Vagina (tissue), 2 donors: Measurements from ENCODE around the gene SLC13A3. TPM values are rescaled to one million over a fixed set of nuclear protein-coding genes. Genes with fewer than 3 reads are reported as not detected.
A peak's percentile ranks its signal among the peaks of the same experiment; 100 is the strongest.

Source experiments
- DNase-seq, 2 donors: peaks; one replicate each; pipeline ENCODE4 v3.0.0-alpha.2; 2017; ENCODE audit errors: extremely low spot score in 2 of 2
- H3K27ac ChIP-seq: fragments of 200-600 bp; sonication (generic); one replicate; pipeline ENCODE4 v1.5.1; 2019
- H3K27me3 ChIP-seq: fragments of 200-600 bp; sonication (generic); one replicate; pipeline ENCODE4 v1.5.1; 2019
- H3K36me3 ChIP-seq, 2 donors: fragments of 200-600 bp; sonication (generic); one replicate each; pipeline ENCODE4 v1.5.1; 2017 to 2019
- H3K4me1 ChIP-seq: fragments of 200-600 bp; sonication (generic); one replicate; pipeline ENCODE4 v1.5.1; 2019
- H3K4me3 ChIP-seq, 2 donors: fragments of 200-600 bp; sonication (generic); 1 replicate in 1 of 2; 2 replicates in 1 of 2; pipeline ENCODE4 v1.5.1; 2016 to 2019
- H3K9me3 ChIP-seq: fragments of 200-600 bp; sonication (generic); one replicate; pipeline ENCODE4 v1.5.1; 2019
- CTCF ChIP-seq, 3 experiments: fragments of 450-650 bp in 2 of 3; fragments of 200-600 bp in 1 of 3; sonication (generic) in 1 of 3; IDR thresholded peaks; one replicate each; pipeline ENCODE4 v1.5.1; 2017 to 2019; ENCODE audit warnings: antibody characterized with exemption in 3 of 3, mild to moderate bottlenecking in 2 of 3, moderate library complexity in 2 of 3
- POLR2A ChIP-seq, 2 donors: fragments of 450-650 bp; IDR thresholded peaks; one replicate each; pipeline ENCODE4 v1.6.1; 2017; ENCODE audit warnings: antibody characterized with exemption in 2 of 2, mild to moderate bottlenecking in 2 of 2, moderate library complexity in 2 of 2
- POLR2AphosphoS5 ChIP-seq, 2 donors: sonication (generic); formaldehyde crosslinking; IDR thresholded peaks; one replicate each; pipeline ENCODE4 v1.9.0; 2017; ENCODE audit warnings: antibody characterized with exemption in 2 of 2, mild to moderate bottlenecking in 2 of 2, low read depth in 1 of 2; ENCODE audit not compliant: insufficient read depth in 1 of 2
- intact Hi-C: fragments of 100-400 bp; cut with DNase I; formaldehyde crosslinking; loops from one replicate; pipeline ENCODE4 v1.15.1; 2023
- total RNA-seq: library from RNA; depleted of rRNA; stranded (reverse); fragments of >200 nt; gene quantifications from one replicate; pipeline ENCODE4 v1.2.3, GENCODE V29; 2016

Gene SLC13A3
- total RNA-seq, 1 donor from 2014 or later = 1.2 TPM

DNA sequence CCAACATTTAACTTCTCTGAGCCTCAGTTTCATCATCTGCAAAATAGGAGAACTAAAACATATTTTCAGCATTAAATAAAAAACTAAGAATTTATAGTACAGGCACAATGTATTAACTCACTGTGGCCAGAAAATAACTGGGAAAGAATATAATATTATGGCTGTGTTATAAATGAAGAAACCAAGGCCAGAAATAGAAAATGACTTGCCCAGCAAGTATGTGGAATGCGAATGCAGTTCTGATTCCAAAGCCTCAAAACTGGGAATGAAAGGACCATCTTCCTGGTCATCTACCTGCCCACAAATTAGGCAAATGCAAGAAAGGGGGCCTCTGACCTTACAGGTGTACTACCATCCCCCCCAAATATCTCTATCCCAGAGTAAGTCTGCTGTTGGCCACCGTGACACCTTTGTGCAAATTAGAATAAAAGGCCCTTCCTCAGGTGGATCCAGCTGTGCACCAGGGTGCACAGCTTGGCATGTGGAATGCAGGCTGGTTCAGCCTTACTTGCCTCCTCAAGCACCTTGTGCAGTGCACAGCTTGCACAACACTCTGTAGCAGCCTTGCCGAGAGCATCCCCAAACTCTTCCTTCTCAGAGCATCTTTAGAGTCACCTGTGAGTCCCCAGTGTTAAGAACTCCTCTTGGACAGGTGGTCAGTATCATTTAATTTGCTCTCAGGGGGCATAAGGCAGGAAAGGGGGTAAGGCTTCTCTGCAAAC lies 4.4 kb downstream of the SLC13A3 start:
- no peak for TF ChIP-seq POLR2AphosphoS5 (IDR thresholded peaks at IDR 0.05; ENCODE audit: insufficient read depth in 1 of 2, low read depth in 1 of 2)
- TF ChIP-seq POLR2A (IDR thresholded peaks at IDR 0.05) = no peak
- no peak for TF ChIP-seq CTCF (IDR thresholded peaks at IDR 0.05)
- Histone ChIP-seq H3K36me3 (no peaks in the 10 kb centered on the region), H3K27ac (no peak overlapping the region), H3K4me1 (no peaks in the 10 kb centered on the region), H3K4me3 (no peak overlapping the region), H3K9me3 (no peaks in the 10 kb centered on the region), H3K27me3 (no peaks in the 10 kb centered on the region)
- intact Hi-C loops = no loop called here
- peak in 1 of 2 donors; percentile 55 for DNase-seq

DNA sequence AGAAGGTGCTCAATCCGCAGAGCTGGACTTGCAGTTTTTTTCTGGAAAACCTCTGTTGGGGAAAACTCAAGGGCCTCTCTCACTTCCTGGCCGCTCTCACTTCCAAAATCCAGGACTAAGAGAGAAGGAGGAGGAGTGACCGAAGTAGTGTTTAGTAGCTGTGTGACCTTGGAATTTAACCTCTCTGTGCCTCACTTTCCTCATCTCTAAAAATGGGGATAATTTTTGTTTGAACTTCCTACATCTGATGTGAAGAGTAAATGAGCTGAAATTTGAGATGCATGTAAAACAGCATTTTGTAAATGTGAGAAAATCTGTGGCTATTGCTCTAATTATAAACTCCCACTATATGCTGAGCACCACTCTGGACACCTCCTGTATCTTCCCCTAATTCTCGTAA lies 5.1 kb downstream of the SLC13A3 start:
- DNase-seq = no peak
- no peaks in the 10 kb centered on the region for H3K27me3 ChIP-seq
- TF ChIP-seq CTCF (IDR thresholded peaks at IDR 0.05) (no peak), POLR2A (IDR thresholded peaks at IDR 0.05) (no peak), POLR2AphosphoS5 (IDR thresholded peaks at IDR 0.05; ENCODE audit: insufficient read depth in 1 of 2, low read depth in 1 of 2) (no peak)
- H3K36me3 ChIP-seq = no peaks in the 10 kb centered on the region
- H3K27ac ChIP-seq = no peak overlapping the region
- no peaks in the 10 kb centered on the region for H3K4me1 ChIP-seq
- intact Hi-C loops = no loop called here
- H3K4me3 ChIP-seq = no peak overlapping the region
- H3K9me3 ChIP-seq = no peaks in the 10 kb centered on the region

- H3K27me3 ChIP-seq = no peaks in the 10 kb centered on the region
- H3K4me3 ChIP-seq = no peak overlapping the region
- DNase-seq = no peak
- H3K27ac ChIP-seq = no peak overlapping the region
- H3K36me3 ChIP-seq = no peaks in the 10 kb centered on the region
- no peaks in the 10 kb centered on the region for H3K4me1 ChIP-seq
- no peak for TF ChIP-seq CTCF (IDR thresholded peaks at IDR 0.05)
- intact Hi-C loops = no loop called here
- no peaks in the 10 kb centered on the region for H3K9me3 ChIP-seq
Observed at GRCh38 chr20:46644733-46645132, 6.5 kb downstream of the SLC13A3 start.

DNA sequence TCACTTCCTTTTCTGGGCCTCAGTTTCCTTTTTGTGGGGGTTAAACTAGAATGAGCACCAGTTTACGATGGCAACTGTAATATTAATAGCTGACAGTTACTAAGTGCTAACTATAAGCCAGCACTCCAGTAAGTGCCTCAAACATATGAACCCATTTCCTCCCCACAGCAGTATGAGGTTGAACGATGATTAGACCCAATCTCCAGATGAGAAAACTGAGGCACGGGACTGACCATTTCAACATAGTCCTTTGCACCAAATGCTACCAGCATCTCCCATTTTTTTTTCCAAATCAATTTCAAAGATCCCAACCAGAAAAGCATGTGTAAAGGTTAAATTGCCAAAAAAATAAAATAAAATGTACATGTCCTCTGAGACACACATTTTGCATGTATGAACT lies 7.1 kb downstream of the SLC13A3 start:
- Histone ChIP-seq H3K27ac (no peak overlapping the region), H3K4me3 (no peak overlapping the region), H3K9me3 (no peaks in the 10 kb centered on the region), H3K4me1 (no peaks in the 10 kb centered on the region), H3K36me3 (no peaks in the 10 kb centered on the region), H3K27me3 (no peaks in the 10 kb centered on the region)
- intact Hi-C loops = no loop called here
- TF ChIP-seq POLR2AphosphoS5 (IDR thresholded peaks at IDR 0.05; ENCODE audit: insufficient read depth in 1 of 2, low read depth in 1 of 2) (no peak), POLR2A (IDR thresholded peaks at IDR 0.05) (no peak), CTCF (IDR thresholded peaks at IDR 0.05) (no peak)
- no peak for DNase-seq

GRCh38 chr20:46642969-46643343 lies 8.3 kb downstream of the SLC13A3 start:
- Histone ChIP-seq H3K27ac (no peak overlapping the region), H3K4me1 (no peaks in the 10 kb centered on the region), H3K36me3 (no peaks in the 10 kb centered on the region), H3K4me3 (no peak overlapping the region), H3K9me3 (no peaks in the 10 kb centered on the region), H3K27me3 (no peaks in the 10 kb centered on the region)
- DNase-seq = no peak
- intact Hi-C loops = no loop called here
- no peak for TF ChIP-seq POLR2A (IDR thresholded peaks at IDR 0.05)
- TF ChIP-seq CTCF (IDR thresholded peaks at IDR 0.05) = no peak
- no peak for TF ChIP-seq POLR2AphosphoS5 (IDR thresholded peaks at IDR 0.05; ENCODE audit: insufficient read depth in 1 of 2, low read depth in 1 of 2)
